ENCODE results near the gene BARHL1. TPM values are rescaled to one million over a fixed set of nuclear protein-coding genes. Genes with fewer than 3 reads are reported as not detected.

Gene BARHL1
- total and polyA plus RNA-seq, 2 of the 13 experiments (the other 11 are each of a cell fraction or from before 2014, with no cell fraction given), result not detected

DNA sequence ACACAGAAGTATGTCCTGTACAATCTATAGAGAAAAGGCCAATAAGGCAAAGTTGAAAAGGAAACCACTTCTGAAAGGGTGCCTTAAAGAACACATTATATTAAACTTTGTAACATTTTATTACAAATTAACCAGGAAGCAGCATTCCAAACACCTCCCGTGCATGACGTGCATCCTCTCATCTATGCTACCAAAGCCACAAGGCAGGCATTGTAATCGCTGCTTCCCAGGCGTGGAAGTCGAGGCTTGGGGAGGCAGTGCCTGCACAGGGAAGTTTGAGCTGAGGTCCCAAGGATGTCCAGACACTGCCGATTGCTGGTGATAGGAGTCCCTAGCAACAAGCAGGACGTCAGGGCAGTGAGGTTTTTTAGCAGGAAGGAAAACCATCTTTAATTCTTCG is 44.3 kb upstream of the BARHL1 start:
- POLR2A ChIA-PET, result no interaction called here
- in situ Hi-C loops (cut with HindIII; ENCODE audit: extremely low pct_ligation_motif_present, low pct_unique_long_range_greater_than_20kb), result no loop called here
- Histone ChIP-seq H3K4me3 (replicated peaks in 1 of 3; ENCODE audit: insufficient read depth in 1 of 3, low read depth in 2 of 3, low read length in 3 of 3) (no peak overlapping the region), H3K9ac (ENCODE audit: insufficient read depth, low read depth, low read length) (no peak overlapping the region), H3K9me3 (ENCODE audit: low read length) (peaks cover 6% of the 10 kb centered on the region), H3K79me2 (ENCODE audit: insufficient read depth, low read length) (no peaks in the 10 kb centered on the region), H3K36me3 (replicated peaks in 1 of 2; ENCODE audit: control insufficient read depth in 1 of 2, insufficient read depth in 2 of 2, low read length in 2 of 2) (no peaks in the 10 kb centered on the region), H3K4me1 (ENCODE audit: insufficient read depth, low read length) (0 out of 2 replicates have a peak, but pooled peaks cover 4% of the 10 kb centered on the region), H4K20me1 (ENCODE audit: insufficient read depth, low read length) (no peaks in the 10 kb centered on the region), H3K27me3 (ENCODE audit: control insufficient read depth in 1 of 2, insufficient read depth in 2 of 2, low read length in 2 of 2) (peaks cover 4 to 43% of the 10 kb centered on the region in 2 experiments; a peak in 3 of 5 replicates), H2AFZ (ENCODE audit: low read length) (no peak overlapping the region), H3K27ac (ENCODE audit: extremely low read length, insufficient read depth, low read length) (no peak overlapping the region), H3K4me2 (ENCODE audit: low read depth, low read length) (no peak overlapping the region)
- ATAC-seq, result no peak
- CTCF ChIA-PET (ENCODE audit: low intra/inter-chr PET ratio, low total read pairs), result no interaction called here
- no TSS peak for BruUV-seq (replicated peaks)
- intact Hi-C loops (cut with micrococcal nuclease; ENCODE audit: unreplicated experiment), result no loop called here
- FAIRE-seq, result no peak
- WGBS (ENCODE audit: low lambda C conversion rate), result 14% methylated on average over 8 of the region's 8 CpGs
- no peak for DNase-seq (ENCODE audit: low spot score)
- no peak for TF ChIP-seq ZBTB1 (CRISPR knock-in tag; IDR thresholded peaks at IDR 0.05; ENCODE audit: borderline replicate concordance)
- no peak for TF ChIP-seq KLF16 (CRISPR knock-in tag; IDR thresholded peaks at IDR 0.05)
- no peak for TF ChIP-seq NFE2L1 (CRISPR knock-in tag; IDR thresholded peaks at IDR 0.05; ENCODE audit: borderline replicate concordance)
- no peak for TF ChIP-seq RBAK (CRISPR knock-in tag; IDR thresholded peaks at IDR 0.05)
- no peak for TF ChIP-seq SATB2 (CRISPR knock-in tag; IDR thresholded peaks at IDR 0.05)
- TF ChIP-seq ZNF484 (CRISPR knock-in tag; IDR thresholded peaks at IDR 0.05; ENCODE audit: borderline replicate concordance, low read depth), result no peak
- TF ChIP-seq NPAS2 (CRISPR knock-in tag; IDR thresholded peaks at IDR 0.05; ENCODE audit: borderline replicate concordance), result no peak
- TF ChIP-seq, protein P1, sequence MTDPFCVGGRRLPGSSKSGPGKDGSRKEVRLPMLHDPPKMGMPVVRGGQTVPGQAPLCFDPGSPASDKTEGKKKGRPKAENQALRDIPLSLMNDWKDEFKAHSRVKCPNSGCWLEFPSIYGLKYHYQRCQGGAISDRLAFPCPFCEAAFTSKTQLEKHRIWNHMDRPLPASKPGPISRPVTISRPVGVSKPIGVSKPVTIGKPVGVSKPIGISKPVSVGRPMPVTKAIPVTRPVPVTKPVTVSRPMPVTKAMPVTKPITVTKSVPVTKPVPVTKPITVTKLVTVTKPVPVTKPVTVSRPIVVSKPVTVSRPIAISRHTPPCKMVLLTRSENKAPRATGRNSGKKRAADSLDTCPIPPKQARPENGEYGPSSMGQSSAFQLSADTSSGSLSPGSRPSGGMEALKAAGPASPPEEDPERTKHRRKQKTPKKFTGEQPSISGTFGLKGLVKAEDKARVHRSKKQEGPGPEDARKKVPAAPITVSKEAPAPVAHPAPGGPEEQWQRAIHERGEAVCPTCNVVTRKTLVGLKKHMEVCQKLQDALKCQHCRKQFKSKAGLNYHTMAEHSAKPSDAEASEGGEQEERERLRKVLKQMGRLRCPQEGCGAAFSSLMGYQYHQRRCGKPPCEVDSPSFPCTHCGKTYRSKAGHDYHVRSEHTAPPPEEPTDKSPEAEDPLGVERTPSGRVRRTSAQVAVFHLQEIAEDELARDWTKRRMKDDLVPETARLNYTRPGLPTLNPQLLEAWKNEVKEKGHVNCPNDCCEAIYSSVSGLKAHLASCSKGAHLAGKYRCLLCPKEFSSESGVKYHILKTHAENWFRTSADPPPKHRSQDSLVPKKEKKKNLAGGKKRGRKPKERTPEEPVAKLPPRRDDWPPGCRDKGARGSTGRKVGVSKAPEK (CRISPR knock-in tag; IDR thresholded peaks at IDR 0.05; ENCODE audit: borderline replicate concordance), result no peak
- TF ChIP-seq, protein P2, sequence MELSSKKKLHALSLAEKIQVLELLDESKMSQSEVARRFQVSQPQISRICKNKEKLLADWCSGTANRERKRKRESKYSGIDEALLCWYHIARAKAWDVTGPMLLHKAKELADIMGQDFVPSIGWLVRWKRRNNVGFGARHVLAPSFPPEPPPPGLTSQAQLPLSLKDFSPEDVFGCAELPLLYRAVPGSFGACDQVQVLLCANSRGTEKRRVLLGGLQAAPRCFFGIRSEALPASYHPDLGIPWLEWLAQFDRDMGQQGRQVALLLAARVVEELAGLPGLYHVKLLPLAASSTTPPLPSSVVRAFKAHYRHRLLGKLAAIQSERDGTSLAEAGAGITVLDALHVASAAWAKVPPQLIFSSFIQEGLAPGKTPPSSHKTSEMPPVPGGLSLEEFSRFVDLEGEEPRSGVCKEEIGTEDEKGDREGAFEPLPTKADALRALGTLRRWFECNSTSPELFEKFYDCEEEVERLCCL (CRISPR knock-in tag; IDR thresholded peaks at IDR 0.05; ENCODE audit: borderline replicate concordance), result no peak
- TF ChIP-seq MED13 (CRISPR knock-in tag; IDR thresholded peaks at IDR 0.05), result no peak
- TF ChIP-seq, protein P3, sequence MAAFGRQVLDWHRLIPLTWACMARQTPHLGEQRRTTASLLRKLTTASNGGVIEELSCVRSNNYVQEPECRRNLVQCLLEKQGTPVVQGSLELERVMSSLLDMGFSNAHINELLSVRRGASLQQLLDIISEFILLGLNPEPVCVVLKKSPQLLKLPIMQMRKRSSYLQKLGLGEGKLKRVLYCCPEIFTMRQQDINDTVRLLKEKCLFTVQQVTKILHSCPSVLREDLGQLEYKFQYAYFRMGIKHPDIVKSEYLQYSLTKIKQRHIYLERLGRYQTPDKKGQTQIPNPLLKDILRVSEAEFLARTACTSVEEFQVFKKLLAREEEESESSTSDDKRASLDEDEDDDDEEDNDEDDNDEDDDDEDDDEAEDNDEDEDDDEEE (CRISPR knock-in tag; IDR thresholded peaks at IDR 0.05), result no peak
- no peak for TF ChIP-seq ZNF367 (CRISPR knock-in tag; IDR thresholded peaks at IDR 0.05; ENCODE audit: borderline replicate concordance)
- TF ChIP-seq HMGXB3 (CRISPR knock-in tag; IDR thresholded peaks at IDR 0.05; ENCODE audit: borderline replicate concordance), result no peak
- TF ChIP-seq CEBPG (CRISPR knock-in tag; IDR thresholded peaks at IDR 0.05), result no peak

All from HepG2 (cell line).